HUES6 (cell line): ENCODE results near the gene MBNL2.

Experiments used
- H3K27ac ChIP-seq: 2 replicates; pipeline ENCODE4 v1.7.0; 2013; ENCODE audit warnings: low read depth, mild to moderate bottlenecking, low read length, inconsistent platforms
- H3K27me3 ChIP-seq: 2 replicates; pipeline ENCODE4 v1.6.1; 2013; ENCODE audit warnings: low read length; ENCODE audit not compliant: control insufficient read depth, insufficient read depth
- H3K36me3 ChIP-seq: 2 replicates; pipeline ENCODE4 v1.6.1; 2013; ENCODE audit warnings: low read length; ENCODE audit not compliant: control insufficient read depth, insufficient read depth
- H3K4me1 ChIP-seq: 2 replicates; pipeline ENCODE4 v1.6.1; 2013; ENCODE audit warnings: low read length; ENCODE audit not compliant: control insufficient read depth, insufficient read depth
- H3K4me3 ChIP-seq: 2 replicates; pipeline ENCODE4 v1.5.1; 2013; ENCODE audit warnings: low read depth, low read length
- H3K9ac ChIP-seq: one replicate; pipeline ENCODE4 v1.6.1; 2013; ENCODE audit warnings: mild to moderate bottlenecking, low read length
- H3K9me3 ChIP-seq: 2 replicates; pipeline ENCODE4 v1.6.1; 2013; ENCODE audit warnings: low read depth, low read length; ENCODE audit not compliant: control insufficient read depth, insufficient read depth

Gene MBNL2

DNA sequence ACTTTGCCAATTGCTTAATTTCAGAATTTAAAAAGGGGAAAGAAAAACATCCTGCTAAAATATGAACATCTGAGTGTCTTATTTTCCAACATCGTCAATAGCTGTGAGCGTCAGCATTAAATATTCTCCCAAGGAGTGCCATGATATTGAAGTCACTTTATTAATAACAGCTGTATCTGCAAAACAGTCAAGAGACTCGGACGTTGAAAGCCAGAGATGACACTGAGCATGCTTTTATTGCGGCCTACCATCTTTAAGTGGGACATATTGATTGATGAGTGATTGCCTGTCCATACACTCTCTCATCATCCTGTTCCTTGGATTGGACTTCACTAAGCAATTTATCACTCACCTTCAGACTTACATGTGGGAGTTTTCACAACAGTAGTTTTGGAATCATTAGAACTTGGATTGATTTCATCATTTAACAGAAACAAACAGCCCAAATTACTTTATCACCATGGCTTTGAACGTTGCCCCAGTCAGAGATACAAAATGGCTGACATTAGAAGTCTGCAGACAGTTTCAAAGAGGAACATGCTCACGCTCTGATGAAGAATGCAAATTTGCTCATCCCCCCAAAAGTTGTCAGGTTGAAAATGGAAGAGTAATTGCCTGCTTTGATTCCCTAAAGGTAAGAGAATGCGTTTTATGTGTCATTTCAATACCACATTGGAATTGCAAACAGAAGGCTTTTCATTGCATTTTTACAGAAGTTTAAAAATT lies 53.8 kb downstream of the MBNL2 start:
- H3K27ac ChIP-seq, result no peak overlapping the region
- H3K36me3 ChIP-seq, result no peaks in the 10 kb centered on the region; the same call in 1 of the 2 replicates
- no peaks in the 10 kb centered on the region for H3K9me3 ChIP-seq
- H3K27me3 ChIP-seq, result no peaks in the 10 kb centered on the region
- H3K4me3 ChIP-seq, result no peak overlapping the region
- H3K4me1 ChIP-seq, result peaks cover 6% of the 10 kb centered on the region; the same call in 1 of the 2 replicates
- no peak overlapping the region for H3K9ac ChIP-seq

DNA sequence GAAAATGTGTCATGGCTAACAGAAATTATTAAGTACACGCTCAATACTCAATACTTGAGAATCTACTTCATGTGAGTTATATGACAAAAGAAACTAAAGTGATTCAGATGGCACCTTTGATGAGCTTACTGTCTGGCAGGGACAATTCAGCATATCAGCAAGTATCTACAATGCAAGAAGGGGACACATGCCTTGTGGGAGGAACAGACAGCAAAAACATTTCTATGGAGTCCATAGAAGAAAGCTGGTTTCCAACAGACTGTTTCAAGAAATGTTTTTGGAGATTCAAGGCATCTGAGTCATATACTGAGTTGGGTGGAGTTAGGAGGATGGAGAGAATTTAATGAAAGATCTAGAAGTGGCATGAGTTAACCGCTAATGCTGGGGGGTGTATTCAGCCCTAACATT lies 54.7 kb downstream of the MBNL2 start:
- peaks cover 6% of the 10 kb centered on the region; the same call in 1 of the 2 replicates for H3K4me1 ChIP-seq
- H3K27ac ChIP-seq, result no peak overlapping the region
- no peaks in the 10 kb centered on the region; the same call in 1 of the 2 replicates for H3K36me3 ChIP-seq
- H3K9me3 ChIP-seq, result no peaks in the 10 kb centered on the region
- no peak overlapping the region for H3K9ac ChIP-seq
- H3K27me3 ChIP-seq, result no peaks in the 10 kb centered on the region
- H3K4me3 ChIP-seq, result no peak overlapping the region

DNA sequence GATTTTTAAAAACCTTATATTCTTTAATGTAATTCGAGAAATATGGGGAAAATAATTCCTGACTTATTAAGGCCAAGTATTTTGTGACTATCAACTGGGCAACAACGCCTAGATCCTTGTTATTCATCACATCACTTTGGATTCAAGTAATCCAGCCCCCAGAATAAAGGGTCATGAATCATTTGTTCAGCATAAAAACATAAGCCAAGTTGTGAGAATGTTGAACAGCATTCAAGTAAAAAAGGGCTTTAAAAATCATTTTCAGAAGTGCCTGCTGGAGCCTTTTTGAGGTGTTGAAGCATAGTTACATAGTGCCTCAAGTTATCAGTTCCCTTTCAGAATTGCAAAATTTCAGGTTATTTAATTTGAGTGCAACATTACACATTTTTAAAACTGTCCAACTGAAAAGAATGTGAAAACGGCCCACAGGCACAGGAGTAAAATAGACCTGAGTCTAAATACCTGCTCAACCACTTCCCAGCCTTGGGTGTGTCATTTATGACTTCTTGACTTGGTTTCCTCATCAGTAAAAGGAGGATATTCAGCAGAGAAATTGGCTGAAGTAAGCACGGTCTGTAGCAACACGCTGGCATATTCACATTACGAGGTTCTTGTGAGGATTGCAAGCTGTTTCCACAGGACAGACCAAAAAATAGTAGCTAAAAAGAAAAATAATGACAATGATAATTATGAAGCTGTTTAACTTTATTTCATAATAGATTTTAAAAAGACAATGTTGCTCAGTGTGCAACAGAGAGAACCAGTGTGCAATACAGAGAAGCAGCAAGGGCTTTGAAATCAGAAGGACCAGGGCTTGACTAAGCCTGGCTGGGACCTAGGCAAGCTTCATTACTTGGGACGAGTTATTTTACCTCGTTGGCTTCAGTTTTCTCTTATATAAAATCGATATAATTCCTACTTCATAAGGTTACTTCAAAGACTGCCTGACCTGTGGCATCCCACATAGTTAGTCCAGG lies 56.6 kb downstream of the MBNL2 start:
- Histone ChIP-seq H3K27me3 (no peaks in the 10 kb centered on the region), H3K4me1 (peaks cover 6% of the 10 kb centered on the region; the same call in 1 of the 2 replicates), H3K4me3 (no peak overlapping the region), H3K9me3 (no peaks in the 10 kb centered on the region), H3K36me3 (no peaks in the 10 kb centered on the region; the same call in 1 of the 2 replicates), H3K9ac (no peak overlapping the region), H3K27ac (no peak overlapping the region)

DNA sequence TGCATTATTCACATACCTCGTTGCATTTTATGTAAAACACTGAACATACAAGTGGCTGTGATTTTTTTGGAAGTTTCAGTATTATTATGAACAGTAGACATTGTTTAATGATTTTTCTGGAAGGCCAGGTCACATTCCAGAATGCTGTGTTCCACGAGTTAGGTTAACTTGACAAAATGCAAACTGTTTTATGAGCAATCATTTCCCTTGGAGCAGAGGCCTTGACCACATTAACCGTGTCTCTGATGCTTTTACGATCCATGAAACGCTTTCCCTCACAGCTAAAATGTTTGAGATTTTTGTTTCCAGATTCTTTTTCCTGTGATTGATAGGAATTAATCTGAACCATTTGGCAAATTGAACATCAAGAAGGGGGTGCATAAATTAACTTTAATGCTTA lies 57.8 kb downstream of the MBNL2 start:
- H3K9ac ChIP-seq, result no peak overlapping the region
- H3K4me1 ChIP-seq, result peaks cover 6% of the 10 kb centered on the region; the same call in 1 of the 2 replicates
- no peak overlapping the region for H3K4me3 ChIP-seq
- H3K9me3 ChIP-seq, result no peaks in the 10 kb centered on the region
- no peaks in the 10 kb centered on the region; the same call in 1 of the 2 replicates for H3K36me3 ChIP-seq
- no peak overlapping the region for H3K27ac ChIP-seq
- H3K27me3 ChIP-seq, result no peaks in the 10 kb centered on the region

DNA sequence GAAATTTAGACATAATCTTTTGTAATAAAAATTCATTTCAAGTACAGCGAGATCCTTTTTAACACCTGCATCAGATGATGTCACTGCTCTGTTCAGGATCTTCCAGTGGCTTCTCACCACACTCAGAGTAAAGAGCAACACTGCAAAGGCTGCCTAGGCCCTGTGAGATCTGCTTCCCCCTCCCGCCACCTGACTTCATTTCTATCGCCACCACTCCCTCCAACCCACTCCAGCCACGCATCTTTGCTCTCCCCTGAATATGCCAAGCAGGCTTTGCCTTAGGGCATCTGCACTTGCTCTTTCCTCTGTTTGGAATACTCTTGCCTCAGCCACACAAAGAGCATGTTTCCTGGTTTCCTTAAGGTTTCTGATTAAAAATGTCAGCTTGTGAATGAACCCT lies 58.3 kb downstream of the MBNL2 start:
- Histone ChIP-seq H3K9me3 (no peaks in the 10 kb centered on the region), H3K27ac (no peak overlapping the region), H3K9ac (no peak overlapping the region), H3K4me1 (peaks cover 6% of the 10 kb centered on the region; the same call in 1 of the 2 replicates), H3K4me3 (no peak overlapping the region), H3K36me3 (no peaks in the 10 kb centered on the region; the same call in 1 of the 2 replicates), H3K27me3 (no peaks in the 10 kb centered on the region)

DNA sequence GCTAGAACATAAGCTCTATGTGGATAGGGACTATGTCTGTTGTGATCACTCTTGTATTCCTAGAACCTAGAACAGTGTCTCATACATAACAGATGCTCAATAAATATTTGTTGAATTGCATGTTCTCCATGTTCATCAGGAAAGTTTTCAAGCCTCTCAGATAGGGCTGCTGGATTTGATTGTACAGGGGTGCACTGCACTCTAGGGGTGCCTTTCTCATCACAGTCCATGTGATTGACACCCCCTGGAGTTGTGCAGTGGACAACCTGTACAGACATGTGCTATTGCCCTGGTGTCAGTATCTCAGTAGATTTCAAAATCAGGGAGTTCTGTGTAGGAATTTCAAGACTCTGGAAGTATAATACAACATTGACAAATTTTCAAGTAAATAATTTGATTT lies 58.9 kb downstream of the MBNL2 start:
- Histone ChIP-seq H3K9me3 (no peaks in the 10 kb centered on the region), H3K36me3 (no peaks in the 10 kb centered on the region; the same call in 1 of the 2 replicates), H3K27ac (no peak overlapping the region), H3K4me3 (no peak overlapping the region), H3K9ac (no peak overlapping the region), H3K4me1 (peaks cover 6% of the 10 kb centered on the region; the same call in 1 of the 2 replicates), H3K27me3 (no peaks in the 10 kb centered on the region)

DNA sequence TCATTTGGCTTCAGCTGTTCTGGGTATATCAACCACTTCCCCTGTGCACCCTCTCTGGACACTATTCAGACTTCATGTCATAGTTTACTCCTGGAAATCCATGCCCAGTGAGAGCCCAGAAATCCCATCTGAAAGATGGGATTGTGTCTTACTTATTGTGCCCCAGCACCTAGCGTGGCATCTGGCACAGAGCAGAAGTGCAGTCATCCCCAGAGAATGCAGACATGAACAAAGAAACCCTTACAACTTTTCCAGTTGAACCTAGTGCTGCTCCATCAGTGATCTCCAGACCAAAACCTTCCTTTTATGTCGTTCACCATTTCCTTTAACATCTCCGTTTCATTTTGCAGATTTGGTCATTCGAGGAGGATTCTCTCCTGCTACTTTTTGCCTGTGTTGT lies 60.6 kb downstream of the MBNL2 start:
- Histone ChIP-seq H3K27me3 (no peaks in the 10 kb centered on the region), H3K4me3 (no peak overlapping the region), H3K9ac (no peak overlapping the region), H3K27ac (no peak overlapping the region), H3K4me1 (peaks cover 6% of the 10 kb centered on the region; the same call in 1 of the 2 replicates), H3K36me3 (no peaks in the 10 kb centered on the region), H3K9me3 (no peaks in the 10 kb centered on the region)

DNA sequence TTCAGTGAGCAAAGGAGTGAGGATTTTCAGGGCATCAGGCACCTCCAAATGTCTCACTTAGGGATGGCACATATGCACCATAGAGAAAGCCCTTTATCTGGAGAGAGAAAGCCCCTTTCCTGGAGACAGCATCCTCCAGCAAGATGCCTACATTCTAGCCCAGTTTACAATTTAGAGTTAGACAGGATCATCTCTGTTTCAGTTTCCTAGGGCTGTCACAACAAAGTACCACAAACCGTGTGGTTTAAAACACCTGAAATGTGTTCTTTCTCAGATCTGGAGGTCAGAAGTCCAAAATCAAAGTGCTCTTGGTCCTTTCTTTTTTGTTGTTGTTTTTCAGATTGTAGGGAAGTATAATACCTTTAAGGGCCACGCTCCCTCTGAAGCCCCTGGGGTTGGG lies 61.8 kb downstream of the MBNL2 start:
- Histone ChIP-seq H3K4me1 (peaks cover 6% of the 10 kb centered on the region; the same call in 1 of the 2 replicates), H3K9me3 (no peaks in the 10 kb centered on the region), H3K27ac (no peak overlapping the region), H3K27me3 (no peaks in the 10 kb centered on the region), H3K9ac (no peak overlapping the region), H3K36me3 (no peaks in the 10 kb centered on the region), H3K4me3 (no peak overlapping the region)

DNA sequence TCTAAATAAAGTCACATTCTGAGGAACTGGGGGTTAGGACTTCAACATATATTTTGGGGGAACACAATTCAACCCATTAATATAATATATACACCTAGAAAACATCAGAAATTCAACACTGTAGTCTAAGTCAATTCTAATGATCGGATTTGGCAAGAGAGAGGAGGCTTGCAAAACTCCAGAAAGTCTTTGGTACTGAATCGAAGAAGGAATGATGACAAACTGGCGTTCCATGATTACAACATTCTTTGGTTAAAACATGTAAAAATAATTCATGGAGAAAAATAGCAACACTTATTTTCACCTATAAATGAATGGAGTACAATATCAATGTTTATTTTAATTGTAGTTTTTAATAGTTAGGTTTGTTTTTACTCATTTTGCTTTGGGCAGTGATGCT lies 62.4 kb downstream of the MBNL2 start:
- Histone ChIP-seq H3K27ac (no peak overlapping the region), H3K4me1 (peaks cover 6% of the 10 kb centered on the region; the same call in 1 of the 2 replicates), H3K36me3 (no peaks in the 10 kb centered on the region), H3K9ac (no peak overlapping the region), H3K4me3 (no peak overlapping the region), H3K27me3 (no peaks in the 10 kb centered on the region), H3K9me3 (no peaks in the 10 kb centered on the region)

DNA sequence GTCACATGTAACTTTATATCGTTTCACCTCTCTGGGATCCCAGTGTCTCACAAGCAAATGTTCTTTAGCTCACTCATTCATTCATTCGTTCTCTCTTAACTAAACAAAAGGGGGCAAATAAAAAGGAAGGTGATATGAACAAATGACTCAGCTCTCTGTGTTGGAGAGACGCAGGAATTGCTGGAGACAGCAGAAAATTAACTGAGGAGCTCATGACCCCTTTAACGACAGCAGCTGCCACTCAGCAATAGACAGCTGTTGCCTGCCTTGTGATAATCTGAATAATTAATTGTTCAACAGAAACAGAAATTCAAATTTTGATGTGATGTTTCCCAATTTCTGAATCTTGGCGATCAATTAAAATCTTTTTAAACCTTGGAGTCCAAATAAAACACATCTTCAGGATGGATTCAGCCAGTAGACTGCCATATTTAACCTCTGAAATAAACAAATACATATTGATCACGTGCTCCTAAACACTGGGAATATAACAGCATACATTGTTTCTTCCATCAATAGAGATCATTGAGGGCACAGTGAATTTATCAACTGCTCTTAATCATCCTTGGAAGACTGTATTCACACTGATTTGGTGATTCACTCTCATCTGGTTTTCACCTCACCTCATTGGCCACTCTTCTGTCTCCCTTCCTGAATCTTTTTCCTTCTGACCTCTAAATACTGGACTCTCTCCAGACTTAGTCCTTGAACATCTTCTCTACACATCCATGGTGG lies 63.3 kb downstream of the MBNL2 start:
- no peaks in the 10 kb centered on the region for H3K27me3 ChIP-seq
- no peak overlapping the region for H3K27ac ChIP-seq
- peaks cover 5% of the 10 kb centered on the region; the same call in 1 of the 2 replicates for H3K4me1 ChIP-seq
- no peaks in the 10 kb centered on the region for H3K36me3 ChIP-seq
- no peak overlapping the region for H3K9ac ChIP-seq
- no peak overlapping the region for H3K4me3 ChIP-seq
- no peaks in the 10 kb centered on the region for H3K9me3 ChIP-seq
